Fibroblast of skin of right quadriceps (primary cell): ENCODE results near the gene SFXN3.

Experiments used
- DNase-seq: peaks from one replicate; pipeline ENCODE4 v3.0.0-alpha.2; 2013

Gene SFXN3, protein sequence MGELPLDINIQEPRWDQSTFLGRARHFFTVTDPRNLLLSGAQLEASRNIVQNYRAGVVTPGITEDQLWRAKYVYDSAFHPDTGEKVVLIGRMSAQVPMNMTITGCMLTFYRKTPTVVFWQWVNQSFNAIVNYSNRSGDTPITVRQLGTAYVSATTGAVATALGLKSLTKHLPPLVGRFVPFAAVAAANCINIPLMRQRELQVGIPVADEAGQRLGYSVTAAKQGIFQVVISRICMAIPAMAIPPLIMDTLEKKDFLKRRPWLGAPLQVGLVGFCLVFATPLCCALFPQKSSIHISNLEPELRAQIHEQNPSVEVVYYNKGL

DNA sequence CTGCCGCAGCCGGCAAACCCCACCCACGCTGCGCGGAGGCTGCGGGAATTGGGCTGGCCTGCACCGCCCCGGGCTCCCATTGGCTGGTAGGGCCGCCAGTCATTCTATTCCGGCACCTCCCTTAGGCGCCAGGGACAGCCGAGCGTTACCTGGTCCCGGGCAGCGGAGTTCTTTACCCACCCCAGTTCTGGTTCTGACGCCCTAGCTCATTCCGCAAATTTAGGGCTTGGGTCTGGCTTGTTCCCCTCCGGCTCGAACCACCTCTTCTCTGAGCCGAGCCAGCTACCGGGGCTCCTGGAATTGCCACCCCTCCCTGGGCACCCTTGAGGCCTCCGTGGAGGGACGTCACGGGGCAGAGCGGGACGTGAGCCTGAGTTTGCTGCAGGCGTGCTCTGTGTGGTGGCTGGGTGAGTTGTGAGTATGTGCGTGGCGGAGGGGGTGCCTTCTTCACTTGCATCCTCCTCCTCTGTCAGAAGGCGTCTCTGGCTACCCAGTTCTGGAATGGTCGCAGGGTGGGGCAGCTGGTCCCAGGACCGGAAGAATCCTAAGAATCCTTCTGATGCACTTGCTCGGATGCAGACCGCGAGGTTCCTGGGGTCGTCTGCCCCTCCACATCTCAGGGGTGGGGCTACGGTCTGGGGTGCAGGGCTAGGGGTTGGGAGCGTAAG, at the start of gene SFXN3, which contains the start of gene PDZD7:
TSS of gene SFXN3 (plus strand) at position 107 of the 668 bp plus-strand sequence. CDS start 3,461 bp downstream, outside the sequence.
TSS of gene PDZD7 (minus strand) at position 2 of the 668 bp plus-strand sequence. CDS start 910 bp downstream, outside the sequence.
- peak; percentile 93 for DNase-seq

DNA sequence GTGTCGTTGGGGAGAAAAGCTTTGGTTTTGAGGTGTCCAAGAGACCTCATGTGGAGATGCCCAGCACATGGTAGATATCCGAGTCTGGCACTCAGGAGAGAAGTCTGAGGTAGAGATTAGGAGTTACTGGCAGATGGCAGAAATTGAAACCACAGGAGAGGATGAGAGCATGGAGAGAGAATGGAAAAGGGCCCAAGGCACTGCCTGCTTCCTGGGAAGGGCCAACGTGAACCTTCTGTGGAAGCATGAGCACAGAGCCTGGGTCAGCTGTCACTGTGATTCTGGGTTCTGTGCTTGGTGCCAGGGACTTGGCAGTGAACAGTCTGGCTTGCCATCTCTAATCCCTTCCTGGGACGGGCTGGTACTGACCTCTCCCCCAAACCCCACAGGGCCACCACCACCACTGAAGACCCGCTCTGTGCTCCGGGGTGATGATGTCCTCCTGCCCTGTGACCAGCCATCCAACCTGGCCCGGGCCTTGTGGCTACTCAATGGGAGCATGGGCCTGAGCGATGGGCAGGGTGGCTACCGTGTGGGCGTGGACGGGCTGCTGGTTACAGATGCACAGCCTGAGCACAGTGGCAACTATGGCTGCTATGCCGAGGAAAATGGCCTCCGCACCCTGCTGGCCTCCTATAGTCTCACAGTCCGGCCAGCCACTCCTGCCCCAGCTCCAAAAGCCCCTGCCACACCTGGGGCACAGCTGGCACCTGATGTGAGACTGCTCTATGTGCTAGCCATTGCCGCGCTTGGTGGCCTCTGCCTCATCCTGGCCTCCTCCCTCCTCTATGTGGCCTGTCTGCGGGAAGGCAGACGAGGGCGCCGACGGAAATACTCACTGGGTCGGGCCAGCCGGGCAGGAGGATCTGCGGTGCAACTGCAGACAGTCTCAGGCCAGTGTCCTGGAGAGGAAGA, 47.9 kb upstream of the SFXN3 start:
- DNase-seq = no peak

DNA sequence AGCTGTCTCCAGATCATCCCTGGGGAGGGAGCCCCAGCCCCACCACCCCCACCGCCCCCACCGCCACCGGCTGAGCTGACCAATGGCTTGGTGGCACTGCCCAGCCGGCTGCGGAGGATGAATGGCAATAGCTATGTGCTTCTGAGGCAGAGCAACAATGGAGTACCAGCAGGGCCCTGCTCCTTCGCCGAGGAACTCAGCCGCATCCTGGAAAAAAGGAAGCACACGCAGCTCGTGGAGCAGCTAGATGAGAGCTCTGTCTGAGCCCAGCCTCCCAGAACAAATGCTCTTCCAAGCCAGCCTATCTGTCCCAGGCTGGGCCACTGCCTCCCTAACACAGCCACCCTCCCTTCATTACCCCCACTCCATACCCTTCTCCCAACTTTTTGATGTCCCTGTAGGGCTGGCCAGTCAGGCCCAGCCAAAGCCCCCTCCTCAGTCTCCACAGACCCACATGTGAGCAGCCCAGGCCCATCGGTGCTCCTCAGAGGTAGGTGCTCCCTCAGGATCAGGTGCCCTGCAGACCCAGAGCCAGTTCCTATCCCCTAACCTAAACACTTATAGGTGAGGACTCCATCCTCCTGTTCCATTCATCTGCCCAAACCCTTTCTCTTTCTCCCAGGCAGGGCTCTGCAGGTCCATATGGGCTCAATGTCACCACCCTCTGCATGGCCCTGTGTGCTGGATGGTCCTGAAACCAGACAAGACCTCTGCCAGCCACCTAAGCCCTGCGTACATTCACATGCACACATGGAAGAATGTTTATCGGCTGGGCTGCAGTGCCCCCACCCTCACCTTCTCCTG, 47.0 kb upstream of the SFXN3 start:
- DNase-seq = no peak

DNA sequence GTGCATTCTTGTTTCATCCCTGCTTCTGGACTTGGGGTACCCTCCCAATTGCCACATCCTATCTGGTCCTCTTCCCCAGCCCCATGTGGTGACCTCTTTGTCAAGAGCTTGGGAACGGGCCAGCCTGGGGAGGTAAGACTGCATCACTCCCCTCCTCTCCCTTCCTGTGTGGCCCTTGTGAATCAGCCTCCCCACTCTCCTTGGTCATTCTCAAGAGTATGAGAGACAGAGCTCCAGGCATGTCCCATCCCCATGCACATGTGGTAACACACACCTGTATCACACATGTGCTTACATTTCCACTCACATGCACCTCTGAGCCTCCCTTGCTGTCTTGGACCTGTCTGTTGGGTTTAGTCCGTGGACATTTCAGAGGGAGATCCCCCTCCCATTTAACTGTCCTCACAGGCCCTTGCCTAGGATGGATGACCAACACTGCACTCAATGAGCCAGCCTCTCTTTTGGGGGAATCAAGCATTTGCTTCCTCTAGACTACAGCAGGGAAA, 46.3 kb upstream of the SFXN3 start:
- no peak for DNase-seq

DNA sequence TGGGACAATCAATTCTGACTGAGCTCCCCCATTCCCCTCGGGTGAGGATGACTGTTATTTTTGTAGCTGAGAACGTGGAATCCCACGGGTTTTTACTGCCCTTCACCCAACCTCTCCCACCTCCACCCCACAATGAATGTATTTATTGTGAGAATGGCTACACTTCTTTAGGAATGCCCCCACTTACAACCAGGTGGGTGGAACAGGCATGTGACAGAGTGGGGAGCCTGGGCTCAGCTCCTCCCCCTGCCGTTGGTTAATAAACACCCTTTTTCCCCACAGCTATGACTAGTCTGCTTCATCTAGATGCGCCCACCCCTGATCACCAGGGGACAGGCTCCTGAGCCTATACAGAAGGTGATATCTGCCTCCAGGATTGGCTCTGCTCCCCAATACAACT, 45.7 kb upstream of the SFXN3 start:
- no peak for DNase-seq

DNA sequence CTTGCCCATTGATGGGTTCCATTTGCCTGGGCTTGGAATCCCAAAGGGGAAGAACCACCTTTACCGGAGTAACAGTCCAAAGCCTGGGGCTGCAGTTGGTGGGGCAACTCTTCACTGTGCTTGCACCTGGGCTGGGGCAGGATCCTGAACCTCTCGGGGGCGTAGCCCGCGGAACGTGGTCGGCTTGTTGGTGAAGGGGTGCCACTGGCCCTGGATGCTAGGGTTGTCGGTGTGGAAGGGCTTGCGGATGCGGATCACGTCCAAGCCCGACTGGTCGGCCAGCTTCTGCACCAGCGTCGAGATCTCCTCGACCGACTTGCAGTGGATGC, 44.4 kb upstream of the SFXN3 start:
- DNase-seq = no peak

DNA sequence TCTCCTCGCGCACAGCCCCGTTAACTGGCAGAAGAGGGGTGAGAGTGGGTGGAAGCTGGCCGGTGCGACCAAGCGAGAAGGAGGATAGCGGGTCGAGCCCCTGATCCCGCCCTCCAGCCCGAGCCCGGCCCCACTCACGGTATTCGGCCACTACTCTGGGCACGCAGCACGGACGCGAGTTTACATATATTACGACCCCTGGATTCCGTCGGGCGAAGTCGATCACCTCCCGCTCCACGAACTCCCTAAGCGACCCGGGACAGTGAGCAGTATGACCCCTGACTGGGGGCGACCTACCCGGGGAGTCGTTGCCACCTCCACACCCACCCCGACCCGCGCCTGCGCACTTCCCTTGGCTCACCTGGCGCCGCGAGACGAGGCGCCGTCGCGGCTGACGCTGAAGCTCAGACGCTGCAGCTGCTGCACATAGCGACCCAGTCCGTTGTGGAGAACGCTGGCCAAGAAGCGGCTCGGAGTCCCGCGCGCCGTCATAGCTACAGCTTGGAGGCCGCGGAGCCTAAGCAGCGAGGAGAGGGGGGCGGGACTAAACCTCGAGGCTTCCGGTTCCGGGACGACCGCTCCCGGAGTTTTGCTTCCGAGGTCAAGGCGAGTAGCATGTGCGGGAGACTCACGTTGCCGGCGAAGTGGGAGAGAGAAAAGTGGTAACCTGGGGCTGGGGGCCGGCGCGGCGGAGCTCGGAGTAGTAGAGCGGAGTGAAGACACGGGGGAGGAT, 43.9 kb upstream of the SFXN3 start, which contains the start of the genes MRPL43 and TWNK:
TSS of gene MRPL43 (minus strand) at position 546 of the 733 bp plus-strand sequence. CDS start at position 492, 54 bp downstream.
TSS of gene TWNK (plus strand) at position 592 of the 733 bp plus-strand sequence. CDS start 668 bp downstream, outside the sequence.
- DNase-seq = peak; percentile 66

DNA sequence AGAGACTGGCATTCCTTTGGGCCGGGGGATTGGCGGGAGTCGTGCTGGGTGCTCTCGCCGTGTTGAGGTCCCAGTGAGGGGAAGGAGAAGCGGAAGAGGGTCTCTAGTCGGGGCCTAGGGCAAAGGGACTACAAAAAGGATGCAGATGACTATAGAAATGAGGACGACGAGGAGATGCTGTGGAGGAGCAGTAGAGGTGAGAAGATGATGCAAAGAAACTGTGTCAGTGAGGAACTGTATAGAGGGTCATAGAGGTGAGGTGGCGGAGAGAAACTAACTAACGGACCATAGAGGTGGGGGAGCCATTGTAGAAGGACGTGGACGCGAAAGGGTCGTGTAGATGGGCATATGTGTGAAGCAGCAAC, 43.4 kb upstream of the SFXN3 start:
- no peak for DNase-seq

DNA sequence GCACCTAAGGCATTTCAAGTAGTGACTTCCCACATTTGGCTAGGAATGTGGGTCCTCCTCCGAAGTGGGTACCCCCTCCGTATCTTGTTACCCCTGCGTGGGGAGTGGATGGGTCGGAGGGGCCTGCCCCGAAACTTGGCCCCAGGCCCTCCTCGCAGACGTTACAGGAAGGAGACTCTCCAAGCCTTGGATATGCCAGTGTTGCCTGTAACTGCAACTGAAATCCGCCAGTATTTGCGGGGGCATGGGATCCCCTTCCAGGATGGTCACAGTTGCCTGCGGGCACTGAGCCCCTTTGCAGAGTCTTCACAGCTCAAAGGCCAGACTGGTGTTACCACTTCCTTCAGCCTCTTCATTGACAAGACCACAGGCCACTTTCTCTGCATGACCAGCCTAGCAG, 42.9 kb upstream of the SFXN3 start:
- DNase-seq = no peak

DNA sequence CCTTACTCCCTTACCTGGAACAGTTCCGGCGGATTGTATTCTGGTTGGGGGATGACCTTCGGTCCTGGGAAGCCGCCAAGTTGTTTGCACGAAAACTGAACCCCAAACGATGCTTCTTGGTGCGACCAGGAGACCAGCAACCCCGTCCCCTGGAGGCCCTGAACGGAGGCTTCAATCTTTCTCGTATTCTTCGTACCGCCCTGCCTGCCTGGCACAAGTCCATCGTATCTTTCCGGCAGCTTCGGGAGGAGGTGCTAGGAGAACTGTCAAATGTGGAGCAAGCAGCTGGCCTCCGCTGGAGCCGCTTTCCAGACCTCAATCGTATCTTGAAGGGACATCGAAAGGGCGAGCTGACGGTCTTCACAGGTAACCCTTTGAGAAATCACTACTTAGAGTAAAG, 41.9 kb upstream of the SFXN3 start:
- no peak for DNase-seq

DNA sequence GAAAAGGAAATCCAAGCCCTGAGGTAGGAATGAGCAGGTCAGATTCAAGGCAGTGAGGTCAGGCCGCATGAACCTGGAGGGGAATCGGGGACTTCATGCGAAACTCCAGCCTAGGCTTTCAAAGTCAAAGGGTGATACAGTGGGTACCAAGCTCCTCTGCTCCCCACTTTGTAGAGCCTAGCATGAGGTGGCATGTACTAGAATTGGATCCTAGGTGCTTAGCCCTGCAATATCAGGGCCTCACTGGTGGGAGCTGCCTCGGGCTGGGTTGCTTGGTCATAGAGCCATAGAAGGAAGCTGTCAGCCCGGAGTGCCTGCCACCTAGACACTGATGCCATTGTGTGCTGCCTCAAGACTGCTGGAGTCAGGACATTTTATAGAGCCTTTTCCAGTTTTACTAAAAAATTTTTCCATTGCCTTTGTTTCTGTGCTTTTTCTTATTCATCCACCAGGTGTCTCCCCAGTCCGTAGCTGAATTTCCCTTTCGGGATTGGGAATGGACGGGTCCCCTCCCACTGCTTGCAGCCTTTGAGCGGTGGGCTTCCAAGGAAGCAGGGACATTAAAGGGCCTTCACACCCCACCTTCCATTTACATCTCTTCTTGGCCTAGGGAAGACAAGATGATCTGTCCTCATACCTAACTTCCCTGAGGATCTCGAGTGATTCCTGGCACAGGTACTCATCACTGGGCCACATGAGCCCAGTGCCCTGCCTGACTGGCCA, 36.9 kb upstream of the SFXN3 start:
- peak; percentile 56 for DNase-seq

DNA sequence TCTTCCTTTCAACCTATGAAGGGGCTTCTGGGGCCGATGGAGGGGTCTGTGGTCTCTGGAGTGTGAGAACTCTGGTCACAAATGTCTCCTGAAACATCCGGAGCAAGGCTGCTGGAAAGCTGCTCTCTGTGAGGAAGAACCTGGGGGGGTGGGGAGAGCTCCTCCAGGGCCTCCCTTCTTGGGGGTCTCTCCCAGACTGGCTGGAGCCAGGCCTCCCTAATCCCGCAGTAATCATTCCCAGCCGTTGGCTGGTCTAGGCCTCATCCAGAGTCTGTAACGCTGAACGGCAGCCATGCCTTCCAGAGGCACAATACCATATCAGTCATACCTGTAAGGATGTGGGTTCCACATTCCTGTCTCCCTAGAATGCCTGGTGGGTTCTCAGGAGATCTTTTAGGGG, 35.9 kb upstream of the SFXN3 start:
- DNase-seq = peak; percentile 63

DNA sequence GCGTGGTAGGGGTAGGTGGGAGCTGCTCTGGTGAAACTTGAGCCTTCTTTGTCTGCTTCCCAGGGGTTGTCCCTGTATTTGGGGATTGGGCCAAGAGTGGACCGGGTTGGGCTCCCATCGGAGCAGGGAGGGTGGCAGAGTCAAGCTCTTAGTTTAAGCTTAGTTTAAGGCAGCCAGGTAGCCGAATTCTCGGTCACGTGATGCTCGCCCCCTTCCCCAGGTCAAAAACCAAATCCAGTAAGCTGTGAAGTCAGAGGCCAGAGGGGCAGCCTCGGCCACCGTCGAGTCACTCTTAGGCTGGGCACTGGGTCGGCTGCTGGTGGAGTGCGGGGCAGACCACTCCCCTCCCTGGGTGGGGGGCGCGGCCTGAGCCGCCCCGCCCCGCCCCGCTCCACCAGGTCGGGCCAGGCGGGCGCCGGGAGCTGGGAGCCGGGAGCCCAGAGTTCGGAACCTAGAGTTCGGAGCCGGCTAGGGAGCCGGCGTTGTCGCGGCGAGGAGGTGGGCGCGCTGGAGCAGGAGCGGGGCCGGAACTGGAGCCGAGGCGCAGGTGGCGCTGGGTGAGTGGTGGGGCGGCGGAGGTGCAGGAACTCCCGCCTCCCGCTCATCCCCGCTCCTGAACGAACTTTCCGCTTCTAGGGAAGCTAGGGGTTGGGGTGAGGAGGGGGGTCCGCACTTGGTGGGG, 34.2 kb upstream of the SFXN3 start:
- DNase-seq = no peak

DNA sequence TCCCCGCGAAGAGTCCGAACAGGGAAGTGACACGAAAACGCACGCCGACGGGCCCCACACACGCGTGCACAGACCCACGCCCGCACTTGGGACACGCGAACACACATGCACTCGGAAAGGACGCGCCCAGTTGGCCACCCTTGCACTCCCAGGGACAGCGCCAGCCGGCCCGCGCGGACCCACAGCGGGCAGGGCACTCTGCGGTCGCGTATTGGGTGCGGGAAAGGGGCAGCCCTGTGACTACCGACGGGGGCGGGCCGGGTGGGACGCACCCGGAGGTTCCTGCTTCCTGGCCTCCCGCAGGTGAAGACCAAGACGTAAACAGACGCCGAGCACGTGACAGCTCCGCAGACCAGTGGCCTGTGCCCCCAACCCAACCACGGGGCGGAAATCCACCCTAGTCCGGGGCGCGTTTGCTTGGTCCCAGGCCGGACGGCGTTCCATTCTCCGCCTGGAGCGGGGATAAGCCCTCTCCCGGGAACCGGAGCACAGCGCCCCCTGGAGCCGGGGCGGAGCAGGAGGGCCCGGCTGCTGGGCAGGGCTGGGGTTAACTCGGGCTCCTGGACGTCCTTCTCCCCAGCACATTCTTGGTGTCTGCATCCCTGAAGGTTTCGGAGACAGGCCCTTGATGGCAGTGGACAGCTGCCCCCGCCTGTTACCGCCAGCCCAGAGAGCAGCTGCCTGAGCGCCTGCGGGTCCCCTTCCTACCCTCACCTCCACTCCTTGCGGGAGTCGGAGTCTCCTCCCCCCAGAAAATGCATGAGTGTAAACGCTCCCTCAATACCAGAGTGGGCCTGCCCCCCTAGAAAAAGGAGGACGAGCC, 33.5 kb upstream of the SFXN3 start:
- DNase-seq = peak; percentile 71

DNA sequence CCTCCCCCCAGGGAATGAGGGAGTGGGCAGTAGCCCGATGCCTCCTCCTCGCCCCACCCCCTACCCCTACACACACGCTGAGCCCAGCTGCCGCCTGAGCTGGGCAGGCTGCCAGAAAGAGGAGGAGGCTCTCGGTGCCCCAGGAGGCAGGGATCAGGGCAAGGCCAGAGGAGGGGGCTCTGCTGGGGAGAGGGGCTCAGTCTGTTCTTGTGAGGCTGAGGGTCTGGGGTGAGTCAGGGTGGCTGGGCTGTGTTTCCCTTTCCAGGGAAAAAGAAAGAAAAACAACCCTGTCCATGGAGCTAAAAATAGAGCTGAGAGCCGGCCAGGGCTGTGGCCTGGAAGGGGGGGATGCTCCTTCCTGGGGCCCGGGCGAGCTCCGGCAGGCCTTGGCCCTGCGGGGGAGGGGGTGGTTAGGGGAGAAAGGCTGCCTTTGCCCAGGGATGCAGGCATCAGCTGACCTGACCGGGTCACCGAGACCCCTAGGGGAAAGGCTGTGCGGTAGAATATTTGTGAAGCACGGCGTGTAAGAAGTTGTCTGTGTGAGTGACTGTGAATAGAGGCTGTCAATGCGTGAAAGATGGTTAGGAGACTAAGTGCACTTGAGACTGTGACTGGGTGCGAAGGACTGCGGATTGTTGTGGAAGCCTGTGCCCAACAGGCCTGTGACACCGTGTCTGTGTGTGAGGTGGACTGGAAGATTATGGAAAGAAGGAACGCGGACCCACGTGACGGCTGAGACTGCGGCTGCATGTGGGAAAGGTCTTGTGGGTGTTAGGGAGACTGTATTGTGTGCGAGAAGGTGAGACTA, 32.6 kb upstream of the SFXN3 start:
- peak; percentile 84 for DNase-seq

DNA sequence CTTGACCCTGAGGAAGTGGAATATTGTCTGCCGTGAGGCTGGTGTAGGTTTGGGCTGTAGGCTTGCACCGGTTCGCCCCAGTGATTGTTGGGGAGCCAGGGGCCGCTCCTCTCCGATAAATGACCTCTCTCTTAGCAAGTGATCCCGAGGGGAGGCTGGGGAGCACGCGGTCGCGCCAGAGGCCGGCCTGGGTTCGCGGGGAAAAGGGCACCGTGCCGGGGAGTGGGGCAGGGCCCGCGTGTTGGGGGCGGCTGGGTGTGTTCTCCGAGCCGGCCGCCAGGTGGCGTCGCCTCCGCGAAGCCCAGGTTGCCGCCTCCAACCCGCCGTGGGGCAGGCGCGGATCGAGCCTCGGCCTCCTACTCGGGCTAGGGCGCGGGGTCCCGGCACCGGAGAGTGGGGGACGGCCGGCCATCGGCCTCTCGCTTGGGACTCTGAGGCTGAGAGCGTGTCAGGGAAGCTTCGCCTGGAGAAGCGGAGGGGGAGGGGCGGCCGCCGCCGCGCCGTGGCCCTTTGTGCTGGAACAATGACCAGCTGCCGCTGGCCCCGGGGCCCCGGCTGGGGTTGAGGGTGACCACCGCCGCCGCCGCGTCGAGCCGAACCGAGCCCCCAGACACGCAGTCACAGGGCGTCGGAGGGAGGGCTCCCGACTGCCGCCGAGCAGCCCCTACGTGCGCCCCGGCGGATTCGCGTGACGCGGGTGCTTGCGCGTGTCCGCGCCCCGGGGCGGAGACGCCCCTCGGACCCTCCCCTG, 31.9 kb upstream of the SFXN3 start:
- peak; percentile 73 for DNase-seq

DNA sequence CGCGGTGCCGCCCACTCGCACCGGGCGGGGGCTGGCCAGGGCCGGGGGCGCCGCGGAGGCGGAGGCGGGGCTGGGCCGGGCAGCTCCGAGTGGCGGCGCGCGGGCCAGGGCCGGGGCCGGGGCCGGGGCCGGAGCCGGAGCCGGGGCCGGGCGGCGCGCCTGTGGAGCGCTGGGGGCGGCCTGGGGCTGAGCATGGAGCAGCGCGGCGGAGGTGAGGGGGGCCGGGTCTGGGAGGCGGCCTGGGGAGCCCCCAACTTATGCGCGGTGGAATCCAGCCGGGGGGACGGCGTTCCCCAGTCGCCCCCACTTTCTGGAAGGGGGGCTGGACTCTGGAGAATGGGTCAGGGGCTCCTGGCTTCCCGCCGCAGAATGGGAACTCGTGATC, 31.3 kb upstream of the SFXN3 start, which contains the start of gene LZTS2:
TSS of gene LZTS2 (plus strand) at position 67 of the 385 bp plus-strand sequence. CDS start 2,731 bp downstream, outside the sequence.
- DNase-seq = no peak
